GM19397 (cell line): Measurements from ENCODE around the gene DUOXA2.

Experiments
- ATAC-seq: cut with Tn5 transposase; IDR thresholded peaks from one replicate; pipeline ENCODE4 v1.9.1; 2021; ENCODE audit warnings: mild to moderate bottlenecking, moderate library complexity; ENCODE audit not compliant: unreplicated experiment

DUOXA2 gene

GRCh38 chr15:45116482-45117307 lies 2.6 kb downstream of the DUOXA2 start:
- no peak for ATAC-seq

DNA sequence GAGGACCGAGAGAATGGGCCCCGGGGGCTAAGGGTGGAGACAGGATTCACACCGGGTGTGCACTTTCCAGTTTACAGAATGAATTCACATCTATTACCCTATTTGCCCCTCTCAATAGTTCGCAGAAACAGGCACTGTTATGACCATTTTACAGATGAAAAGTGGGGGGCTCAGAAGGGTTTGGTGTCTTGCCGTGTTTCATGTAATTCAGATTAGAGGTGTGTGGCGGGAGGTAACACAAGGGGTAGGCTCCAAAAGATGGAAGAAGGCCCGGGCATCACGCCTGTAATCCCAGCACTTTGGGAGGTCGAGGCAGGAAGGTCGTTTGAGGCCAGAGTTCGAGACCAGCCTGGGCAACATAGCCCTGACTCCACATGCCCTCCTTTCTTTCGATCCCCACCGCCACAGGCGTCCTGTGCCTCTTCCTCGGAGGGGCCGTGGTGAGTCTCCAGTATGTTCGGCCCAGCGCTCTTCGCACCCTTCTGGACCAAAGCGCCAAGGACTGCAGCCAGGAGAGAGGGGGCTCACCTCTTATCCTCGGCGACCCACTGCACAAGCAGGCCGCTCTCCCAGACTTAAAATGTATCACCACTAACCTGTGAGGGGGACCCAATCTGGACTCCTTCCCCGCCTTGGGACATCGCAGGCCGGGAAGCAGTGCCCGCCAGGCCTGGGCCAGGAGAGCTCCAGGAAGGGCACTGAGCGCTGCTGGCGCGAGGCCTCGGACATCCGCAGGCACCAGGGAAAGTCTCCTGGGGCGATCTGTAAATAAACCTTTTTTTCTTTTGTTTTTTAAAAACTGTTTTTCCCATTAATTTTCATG lies 3.4 kb downstream of the DUOXA2 start:
- peak; percentile 10 for ATAC-seq

DNA sequence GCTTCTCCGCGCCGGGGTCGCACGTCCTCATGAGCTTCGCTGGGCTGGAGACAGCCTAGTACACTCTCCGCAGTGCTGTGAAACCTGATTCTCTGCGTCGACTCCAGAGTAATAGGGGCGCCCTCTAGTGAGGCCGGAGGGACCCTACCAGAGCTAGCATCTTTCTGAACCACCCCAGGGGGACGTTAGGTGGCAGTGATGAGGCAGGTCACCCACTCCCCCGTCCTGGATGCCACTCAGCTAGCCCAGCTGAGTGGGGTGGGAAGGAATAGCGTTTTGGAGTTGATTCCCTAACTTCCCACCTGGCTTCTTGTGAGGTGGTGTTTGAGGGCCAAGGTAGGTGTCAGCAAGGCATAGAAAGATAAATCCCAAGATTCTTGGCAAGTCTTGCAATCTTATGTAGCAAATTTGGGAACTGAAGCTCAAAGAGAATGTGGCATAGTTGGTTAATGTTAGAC lies 4.0 kb downstream of the DUOXA2 start:
- ATAC-seq = peak; percentile 93

- no peak for ATAC-seq
Observed at GRCh38 chr15:45118996-45119395, 4.9 kb downstream of the DUOXA2 start.

DNA sequence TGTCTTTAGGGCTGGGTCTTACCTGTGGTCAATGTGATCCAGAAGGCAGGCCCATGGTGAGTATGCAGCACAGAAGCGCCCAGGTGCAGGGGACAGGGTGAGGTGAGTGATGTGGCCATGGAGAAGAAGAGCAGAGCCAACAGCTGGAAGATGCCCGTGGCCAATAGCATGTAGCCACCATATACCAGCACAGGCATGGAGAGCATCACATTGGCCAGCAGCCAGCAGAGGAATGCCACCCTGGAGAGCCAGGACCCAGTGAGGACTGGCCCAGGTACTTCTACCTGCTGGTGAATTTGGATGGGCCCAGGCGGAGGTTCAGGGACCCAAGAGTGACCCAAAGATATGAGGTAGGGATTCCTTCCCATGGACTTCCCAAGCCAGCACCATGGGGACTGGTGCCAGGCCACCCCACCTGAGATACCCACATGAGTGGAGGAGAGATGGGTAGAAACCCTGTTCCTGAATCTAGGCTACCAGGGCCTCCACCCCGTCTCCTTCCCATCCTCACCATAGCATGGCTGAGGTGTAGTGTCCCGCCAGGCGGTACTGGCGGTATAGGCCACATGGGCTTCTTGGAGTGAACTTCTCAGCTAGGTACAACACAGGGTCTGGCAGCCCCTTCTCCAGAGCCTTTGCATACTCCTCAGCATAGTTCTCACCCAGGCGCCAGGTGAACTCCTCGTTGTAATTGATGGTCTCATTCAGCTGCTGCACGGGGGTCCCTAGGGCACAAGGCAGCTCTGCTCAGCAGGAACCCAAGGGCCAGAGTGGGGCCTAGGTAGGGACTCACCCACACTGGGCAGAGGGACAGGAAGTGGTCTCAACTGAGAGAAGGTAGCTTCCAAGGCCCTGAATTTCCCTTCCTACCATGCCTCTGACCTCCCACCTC lies 6.2 kb downstream of the DUOXA2 start:
- ATAC-seq = no peak

GRCh38 chr15:45121020-45121419 lies 6.9 kb downstream of the DUOXA2 start:
- no peak for ATAC-seq

GRCh38 chr15:45121706-45122417 lies 7.7 kb downstream of the DUOXA2 start:
- ATAC-seq = no peak

DNA sequence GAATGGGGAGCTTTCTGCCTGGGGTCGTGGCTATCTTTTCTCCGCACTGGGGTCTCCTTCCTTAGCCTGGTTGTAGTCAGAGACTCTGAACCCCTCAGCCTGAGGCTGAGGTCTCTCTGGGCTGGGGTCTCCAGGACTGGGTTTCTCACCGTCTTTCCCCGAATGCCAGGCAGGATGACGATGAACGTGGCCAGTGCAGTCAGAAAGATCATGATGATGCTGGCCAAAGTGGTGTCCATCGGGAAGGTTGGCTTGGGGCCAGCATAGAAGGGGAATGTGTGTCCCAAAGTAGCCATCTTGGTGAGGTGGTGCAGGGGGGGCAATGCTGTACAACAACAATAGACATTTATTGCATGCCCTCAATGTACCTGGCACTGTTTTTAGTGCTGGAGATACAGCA lies 8.6 kb downstream of the DUOXA2 start:
- no peak for ATAC-seq

DNA sequence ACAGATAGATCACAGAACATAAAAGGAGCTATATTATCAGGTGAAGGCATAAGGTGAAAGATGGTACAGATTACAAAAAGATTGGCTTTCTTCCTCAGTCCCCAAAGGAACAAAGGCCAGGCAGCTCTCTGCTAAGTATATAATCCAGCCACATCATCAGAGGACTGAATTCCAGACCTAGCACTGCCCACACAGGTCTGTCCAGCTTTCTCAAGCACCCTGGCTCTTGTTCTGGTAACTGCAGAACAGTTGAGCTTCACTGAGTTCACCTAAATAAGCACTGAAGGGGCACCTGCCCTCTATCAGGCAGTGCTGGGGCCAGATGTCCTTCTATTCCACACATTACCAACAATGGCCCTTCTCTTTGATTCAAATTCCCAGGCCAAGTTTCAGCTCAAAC lies 9.3 kb downstream of the DUOXA2 start:
- ATAC-seq = no peak

- ATAC-seq = no peak
Observed at GRCh38 chr15:45126535-45127158, 12.5 kb downstream of the DUOXA2 start.

GRCh38 chr15:45128971-45129639 lies 15.0 kb downstream of the DUOXA2 start:
- ATAC-seq = no peak

DNA sequence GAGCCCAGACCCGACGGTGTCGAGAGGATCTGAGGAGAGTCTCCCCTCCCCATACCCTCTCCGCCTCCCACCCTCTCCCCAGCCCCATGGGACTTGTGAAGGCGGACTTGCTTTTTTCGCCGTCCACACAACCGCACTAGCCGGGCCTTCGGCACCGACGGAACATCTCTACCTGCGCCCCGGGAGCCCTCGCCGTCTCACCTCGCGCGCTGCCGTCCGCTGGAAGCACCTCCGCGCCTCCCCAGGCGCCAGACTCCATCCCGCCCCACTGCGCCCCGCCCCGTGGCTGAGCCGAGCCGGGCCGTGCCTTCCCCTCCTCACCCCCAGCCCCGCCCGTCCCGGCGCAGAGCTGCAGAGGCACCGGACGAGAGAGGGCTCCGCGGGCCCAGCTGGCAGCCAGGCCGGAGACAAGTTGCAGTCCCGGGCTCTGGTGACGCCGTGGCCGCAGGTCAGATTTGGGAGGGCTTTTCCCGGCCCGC lies 15.6 kb downstream of the DUOXA2 start, which contains the start of the genes DUOX1 and DUOXA1:
DUOX1 (plus strand) TSS at position 344 of the 479 bp plus-strand sequence. CDS start 1,973 bp downstream, outside the sequence.
DUOXA1 (minus strand) TSS at position 229 of the 479 bp plus-strand sequence. CDS start 6,865 bp downstream, outside the sequence.
- no peak for ATAC-seq

- ATAC-seq = no peak
Observed at GRCh38 chr15:45130291-45131000, 16.3 kb downstream of the DUOXA2 start.

GRCh38 chr15:45131510-45131909 lies 17.4 kb downstream of the DUOXA2 start:
- ATAC-seq = no peak

DNA sequence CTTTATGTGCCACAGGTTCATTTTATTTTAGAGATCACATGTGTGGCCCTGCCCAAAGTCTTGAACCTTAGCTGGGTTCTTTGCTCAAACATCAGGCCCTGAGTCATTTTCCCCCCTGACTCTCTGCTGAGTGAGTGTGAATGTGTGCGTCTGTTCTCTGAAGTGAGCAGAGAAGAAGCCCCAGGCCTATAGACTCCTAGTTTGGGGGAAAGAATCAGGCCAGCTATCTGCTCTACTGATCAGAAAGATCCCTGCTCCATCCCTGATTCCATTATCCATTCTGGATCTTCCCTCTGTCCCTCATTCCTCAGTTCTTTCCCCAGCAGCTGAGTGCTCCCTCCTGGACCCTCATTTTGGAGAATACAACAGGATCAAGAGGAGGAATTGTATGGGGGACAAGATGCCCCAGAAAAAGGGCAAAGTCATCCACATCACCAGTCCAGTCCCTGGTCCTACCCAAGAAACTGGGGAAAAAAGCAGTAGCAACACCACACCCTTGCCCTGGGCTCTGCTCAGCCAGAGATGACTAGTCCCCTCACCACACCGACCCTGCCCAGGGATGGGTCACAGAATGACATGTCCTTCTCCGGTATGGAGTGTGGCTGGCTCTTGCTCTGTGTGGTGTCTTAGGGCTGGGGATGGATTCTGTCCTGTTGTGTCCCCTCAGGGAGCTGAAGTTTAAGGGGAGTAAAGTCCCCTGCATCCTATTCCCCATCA lies 18.9 kb downstream of the DUOXA2 start:
- ATAC-seq = no peak

DNA sequence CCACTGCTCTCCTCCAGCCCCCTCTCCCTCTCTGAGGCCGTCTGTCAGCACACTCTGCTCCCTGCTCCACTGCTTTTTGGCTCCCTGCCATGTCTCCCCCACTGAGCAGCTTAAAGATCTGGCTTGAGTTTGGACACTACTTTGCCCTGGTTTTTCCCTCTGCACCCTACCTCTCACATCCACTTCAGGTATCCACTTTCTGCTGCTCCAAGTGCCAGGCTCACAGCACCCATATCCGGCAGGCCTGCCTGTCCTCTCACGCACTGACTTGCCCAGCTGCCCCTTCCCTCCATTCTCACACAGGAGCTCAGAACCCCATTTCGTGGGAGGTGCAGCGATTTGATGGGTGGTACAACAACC lies 19.4 kb downstream of the DUOXA2 start:
- ATAC-seq = no peak

GRCh38 chr15:45134046-45134445 lies 19.9 kb downstream of the DUOXA2 start:
- ATAC-seq = no peak
